GM19240 (cell line): ENCODE results near the gene ADSL.
A peak's percentile ranks its signal among the peaks of the same experiment; 100 is the strongest.
"Not testable (repeated sequence)": the region's sequence is repeated elsewhere in the genome, so short reads cannot be mapped to it uniquely, and the experiment has no call there.

Experiments used
- DNase-seq: peaks from one replicate; pipeline ENCODE4 v3.0.0; 2011; ENCODE audit warnings: low spot score; ENCODE audit not compliant: insufficient read length

ADSL gene

DNA sequence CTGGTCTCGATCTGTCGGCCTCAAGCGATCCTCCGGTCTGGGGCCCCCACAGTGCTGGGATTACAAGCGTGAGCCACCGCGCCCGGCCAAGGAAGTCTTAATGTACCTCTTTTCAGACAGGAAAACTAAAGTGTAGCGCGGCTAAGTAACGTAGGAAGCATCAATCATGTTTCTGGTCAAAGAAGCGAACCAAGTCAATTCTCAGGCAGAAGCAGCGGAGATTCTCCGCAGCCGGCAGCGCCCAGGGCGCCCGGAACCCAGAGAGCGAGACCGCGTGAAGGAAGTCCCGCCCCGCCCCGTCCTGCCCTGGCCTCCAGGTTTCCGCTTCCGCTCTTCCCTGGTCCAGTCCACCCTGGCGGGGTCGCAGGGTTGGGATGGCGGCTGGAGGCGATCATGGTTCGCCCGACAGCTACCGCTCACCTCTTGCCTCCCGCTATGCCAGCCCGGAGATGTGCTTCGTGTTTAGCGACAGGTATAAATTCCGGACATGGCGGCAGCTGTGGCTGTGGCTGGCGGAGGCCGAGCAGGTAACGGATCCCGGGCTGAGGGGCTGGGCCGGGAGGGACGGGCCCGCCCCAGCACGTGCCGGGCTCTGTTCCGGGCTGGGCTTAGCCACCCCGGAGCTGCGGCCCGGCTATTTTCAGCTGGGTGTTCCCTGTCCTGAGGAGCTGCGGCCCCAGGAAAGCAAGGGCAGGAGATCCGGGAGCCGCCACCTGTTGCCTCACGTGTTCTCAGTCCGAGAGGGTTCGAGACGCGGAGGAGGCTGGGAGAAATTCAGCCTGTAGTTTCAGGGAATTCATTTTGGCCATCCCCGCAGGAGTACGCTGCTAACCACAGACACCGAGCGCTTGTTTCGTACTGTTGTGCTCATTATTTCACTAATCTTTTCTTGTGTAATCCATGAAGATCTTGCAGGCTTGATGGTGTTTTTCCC is at the start of gene ADSL:
Gene ADSL (plus strand): TSS at position 316 of the 934 bp plus-strand sequence. CDS start 59 bp downstream, at position 375.
- peak; percentile 78 for DNase-seq

DNA sequence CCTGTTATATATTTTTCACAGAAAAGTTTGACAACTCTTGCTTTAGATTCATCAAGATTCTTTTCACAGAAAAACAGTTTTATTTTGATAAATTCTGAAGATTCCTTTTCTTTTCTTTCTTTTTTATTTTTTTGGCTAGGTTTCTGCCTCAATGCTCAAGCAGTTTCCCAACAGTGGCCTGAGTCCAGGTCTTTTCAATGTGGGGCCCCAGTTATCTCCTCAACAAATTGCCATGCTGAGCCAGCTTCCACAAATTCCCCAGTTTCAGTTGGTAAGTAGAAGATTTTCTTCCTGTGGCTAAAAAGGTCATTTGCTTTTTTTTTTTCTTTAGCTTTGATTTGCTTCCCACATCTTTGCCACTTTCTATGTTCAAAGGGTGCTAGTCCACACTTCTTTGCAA is 46.0 kb upstream of the ADSL start:
- no peak for DNase-seq

DNA sequence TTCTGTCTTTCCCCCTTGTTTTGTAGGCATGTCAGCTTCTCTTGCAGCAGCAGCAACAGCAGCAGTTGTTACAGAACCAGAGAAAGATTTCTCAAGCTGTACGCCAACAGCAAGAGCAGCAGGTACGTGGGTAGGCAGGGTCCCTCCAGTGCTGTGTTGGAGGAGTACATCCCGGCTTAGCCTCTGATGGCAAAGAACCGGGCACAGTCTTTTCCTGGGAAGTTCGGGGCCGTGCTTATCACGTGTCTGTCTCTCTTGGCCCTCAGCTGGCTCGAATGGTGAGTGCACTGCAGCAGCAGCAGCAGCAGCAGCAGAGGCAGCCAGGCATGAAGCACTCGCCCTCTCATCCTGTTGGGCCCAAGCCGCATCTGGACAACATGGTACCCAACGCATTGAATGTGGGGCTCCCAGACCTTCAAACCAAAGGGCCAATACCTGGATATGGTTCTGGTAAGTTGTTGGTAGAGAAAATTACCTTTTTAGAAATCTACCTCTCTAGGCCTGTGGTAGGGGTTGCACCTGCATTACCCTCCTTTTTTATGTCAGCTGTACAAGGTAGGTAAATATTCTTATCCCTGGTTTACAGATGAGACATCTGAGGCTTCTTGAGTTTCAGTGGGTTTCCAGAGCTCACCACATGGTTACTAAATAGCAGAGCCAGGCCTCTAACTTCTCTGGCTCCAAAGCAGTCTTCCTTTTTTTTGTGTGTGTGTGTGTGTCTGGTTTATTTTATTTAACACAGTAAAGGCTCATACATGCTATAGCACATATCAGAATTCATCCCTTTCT is 45.2 kb upstream of the ADSL start:
- DNase-seq = peak; percentile 44

DNA sequence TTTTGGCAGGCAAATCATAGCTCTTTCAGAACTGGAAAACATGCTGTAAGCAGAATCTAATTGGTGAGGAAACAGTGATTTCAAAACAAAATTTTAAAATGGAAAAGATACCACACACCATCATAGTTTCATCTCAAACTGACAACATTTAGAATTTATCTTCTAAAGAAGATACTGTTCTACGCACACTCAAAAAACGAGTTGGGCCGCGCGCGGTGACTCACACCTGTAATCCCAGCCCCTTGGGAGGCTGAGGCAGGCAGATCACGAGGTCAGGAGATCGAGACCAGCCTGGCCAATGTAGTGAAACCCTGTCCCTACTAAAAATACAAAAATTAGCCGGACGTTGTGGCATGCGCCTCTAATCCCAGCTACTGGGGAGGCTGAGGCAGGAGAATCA is 44.2 kb upstream of the ADSL start:
- DNase-seq = no peak

DNA sequence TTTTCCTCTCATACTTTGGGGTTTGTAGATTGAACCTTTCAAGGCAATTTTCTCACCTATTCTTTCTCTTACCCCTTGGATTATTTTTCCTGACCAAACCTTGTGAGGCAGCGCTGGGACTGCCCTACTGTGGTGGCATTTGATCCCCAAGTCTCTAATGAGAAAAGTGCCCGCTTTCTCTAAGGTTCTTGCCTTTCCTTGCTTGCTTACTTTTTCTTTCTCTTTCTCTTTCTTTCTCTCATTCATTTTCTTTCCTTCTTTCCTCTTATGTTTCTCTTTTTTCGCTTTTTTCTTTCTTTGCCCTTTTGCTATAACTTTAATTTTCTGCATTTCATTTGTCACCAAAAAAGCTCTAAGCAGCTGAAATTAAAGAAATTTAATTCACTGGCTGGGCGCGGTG is 40.7 kb upstream of the ADSL start:
- no peak for DNase-seq

DNA sequence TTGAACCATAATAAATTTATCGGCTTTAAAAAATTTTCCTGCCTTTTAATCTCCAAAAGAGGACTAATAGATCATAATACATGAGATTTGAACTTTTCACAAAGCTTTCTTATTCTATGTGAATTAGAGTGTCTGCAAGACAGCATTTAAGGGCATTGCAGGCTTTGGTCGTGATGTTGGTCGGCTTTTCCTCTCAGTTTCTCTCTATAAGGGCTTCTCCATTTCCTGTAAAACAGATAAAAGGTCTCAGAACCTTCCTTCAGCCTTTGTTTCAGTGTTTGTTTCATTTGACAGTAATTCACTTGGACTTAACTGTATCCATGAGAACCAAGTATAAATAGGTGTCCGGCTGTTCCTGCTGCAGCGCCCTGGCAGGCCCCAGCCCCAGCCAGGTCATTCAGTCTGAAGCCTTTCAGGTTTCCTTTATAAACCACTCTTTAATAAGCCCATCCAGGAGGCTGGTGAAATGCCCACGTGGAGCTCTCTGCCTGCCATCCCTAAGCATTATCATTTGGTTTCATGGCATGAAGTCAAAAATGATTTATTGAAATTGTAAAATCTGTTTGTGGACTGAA is 37.2 kb upstream of the ADSL start:
- no peak for DNase-seq

DNA sequence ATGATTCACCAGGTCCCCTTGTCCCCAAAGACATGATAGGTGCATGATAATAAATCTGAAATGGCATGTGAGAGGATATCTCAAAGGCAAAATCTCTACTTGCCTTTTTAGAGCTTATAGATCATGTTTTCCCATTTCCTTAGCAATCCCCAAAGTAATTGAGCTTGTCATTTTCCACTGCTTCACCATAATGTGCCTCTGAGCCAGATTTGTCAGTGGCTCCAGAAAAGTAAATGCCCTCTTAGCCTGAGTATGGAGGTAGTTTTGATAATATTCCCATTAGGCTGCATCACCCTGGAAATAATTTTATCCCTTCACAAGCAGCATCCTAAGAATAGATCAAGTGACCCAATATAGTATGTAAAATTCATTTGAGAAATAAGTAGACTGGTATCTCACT is 36.7 kb upstream of the ADSL start:
- no peak for DNase-seq

DNA sequence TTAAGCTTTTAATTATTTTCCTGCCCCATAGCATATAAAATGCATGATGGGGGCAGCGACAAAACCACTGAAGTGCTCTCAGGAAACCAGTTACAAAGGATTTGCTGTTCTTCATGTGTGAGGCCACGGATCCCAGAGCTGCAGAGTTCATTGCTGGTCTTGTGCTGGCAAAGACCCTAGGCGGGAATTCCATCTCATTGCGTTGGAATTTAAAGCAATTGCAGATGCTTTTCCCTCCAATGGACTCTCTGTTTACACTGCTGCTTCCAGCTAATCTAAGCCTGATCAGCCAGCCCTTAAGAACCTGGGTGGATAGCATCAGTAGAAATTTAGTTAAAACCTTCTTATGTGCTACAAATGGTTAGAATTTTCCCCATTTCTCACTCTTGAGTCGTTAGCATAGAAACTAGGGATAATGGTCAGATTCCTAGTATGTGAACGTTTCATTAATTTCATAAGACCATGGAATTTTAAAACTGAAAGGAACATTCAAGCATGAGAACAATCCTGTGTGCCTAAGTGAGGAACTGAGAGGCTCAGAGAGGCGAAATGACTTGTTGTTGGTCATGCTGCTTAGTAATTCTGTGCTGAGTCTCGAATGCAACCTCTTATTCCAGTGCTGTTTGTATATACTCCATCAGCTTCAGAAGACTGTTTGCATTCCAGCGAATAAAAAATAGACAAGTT is 36.1 kb upstream of the ADSL start:
- no peak for DNase-seq

DNA sequence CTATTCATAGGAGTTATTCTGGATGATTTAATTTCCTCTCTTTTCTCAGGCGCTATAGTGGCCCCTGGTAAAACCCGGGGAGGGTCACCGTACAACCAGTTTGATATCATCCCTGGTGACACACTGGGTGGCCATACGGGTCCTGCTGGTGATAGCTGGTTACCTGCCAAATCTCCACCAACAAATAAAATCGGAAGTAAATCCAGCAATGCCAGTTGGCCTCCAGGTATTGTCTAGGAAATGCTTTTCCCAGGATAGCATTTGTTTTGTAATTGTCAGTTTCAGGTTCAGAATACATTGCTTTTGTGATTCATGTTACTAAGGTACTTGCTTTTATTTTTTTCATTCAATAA is 35.6 kb upstream of the ADSL start:
- no peak for DNase-seq

DNA sequence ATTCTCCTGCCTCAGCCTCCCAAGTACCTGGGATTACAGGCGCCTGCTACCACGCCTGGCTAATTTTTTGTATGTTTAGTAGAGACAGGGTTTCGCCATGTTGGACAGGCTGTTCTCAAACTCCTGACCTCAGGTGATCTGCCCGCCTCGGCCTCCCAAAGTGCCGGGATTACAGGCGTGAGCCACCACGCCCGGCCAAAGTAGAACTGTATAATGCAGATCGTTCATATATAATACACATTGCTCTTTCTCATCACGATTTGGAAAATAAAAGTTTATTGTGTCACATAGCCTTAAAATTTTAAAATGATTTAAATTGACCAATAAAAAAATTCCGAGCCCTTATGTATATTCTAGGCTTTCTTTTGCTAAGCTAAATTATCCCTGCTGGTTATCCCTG is 34.7 kb upstream of the ADSL start:
- not testable (repeated sequence) for DNase-seq

DNA sequence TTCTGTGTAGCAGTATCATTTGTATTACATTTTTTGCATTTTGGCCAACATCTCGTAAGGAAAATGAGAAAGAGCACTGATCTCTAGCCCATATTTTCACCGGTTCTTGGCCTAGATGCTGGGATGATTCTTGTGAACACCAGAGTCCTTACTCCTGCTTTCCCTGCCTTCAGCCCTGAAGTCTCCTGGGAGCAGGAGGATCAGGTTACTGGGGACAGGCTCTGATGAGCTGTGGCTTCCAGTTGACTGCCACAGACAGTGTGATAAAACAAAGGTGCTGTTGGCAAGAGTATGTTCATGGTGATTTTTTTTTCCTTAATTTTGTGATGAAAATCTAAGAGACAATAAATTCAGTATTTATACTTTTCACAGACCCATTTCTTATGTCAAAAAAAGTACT is 34.2 kb upstream of the ADSL start:
- DNase-seq = no peak

DNA sequence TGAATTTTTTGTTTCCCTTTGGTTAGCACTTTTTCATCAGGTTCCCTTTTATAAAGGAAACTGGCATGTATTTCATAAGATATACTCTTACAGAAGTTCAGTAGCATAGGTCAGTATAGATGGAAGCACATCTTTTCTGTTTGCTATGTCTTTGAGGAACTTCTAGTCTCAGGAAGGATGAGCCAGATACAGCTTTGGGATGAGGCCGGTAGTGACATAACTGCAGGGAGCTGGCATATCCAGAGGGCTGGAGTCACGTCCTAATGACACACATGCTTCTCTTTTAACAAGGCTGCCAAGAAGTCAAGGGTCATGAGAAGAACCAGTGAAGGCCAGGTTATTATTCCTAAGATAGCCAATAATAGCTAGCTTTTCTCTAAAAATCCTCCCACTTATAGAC is 33.3 kb upstream of the ADSL start:
- no peak for DNase-seq

DNA sequence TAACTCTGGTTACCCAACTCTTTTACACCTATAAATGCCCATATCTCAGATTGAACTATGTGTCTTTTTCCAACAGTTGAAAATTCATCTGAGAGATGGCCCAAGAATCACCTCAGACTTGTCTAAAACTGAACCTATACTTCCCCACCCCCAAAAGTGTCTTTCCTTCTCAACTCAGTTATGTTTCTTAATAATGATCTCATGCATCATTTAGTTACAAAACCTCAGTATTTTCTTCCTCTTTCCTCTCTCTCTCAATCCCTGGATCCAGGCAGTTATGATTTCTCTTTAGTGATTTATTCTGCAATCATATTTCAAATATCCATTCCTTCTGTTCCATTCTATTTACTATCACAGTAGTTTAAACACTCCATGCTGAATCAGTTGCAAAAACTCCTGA is 32.3 kb upstream of the ADSL start:
- no peak for DNase-seq

DNA sequence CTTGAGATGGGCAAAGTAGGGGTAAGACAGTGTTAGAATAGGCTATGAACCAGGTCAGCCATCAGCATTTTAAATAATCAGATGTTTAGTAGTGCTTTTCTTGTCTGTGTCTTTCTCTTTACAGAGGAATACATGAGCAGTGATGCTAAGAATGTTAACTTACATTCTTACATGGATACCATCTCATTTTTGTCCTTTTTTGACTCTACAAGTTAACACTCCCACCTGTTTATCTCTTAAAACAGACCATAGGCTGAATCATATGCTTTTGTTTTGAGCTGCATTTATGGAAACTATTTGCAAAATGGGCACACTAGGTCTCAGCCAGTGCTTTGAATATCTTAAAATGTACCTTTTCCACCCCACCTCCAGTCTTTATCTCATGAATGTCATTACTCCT is 25.6 kb upstream of the ADSL start:
- no peak for DNase-seq

DNA sequence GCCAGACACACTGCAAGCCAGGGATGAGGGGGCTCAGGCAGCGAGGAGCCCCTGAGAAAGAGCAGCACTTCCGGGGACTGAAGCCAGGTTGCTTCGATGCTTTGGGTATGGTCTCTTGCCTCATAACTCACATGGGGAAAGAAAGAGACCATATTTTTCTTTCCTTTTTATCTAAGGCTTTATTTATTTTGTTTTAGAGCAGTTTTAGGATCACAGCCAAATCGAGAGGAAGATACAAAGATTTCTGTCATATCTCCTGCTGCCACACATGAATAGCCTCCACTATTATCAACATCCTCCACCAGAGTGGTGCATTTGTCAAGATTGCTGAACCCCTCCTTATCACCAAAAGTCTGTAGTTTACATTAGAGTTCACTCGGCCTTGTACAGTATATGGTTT is 24.3 kb upstream of the ADSL start:
- no peak for DNase-seq

DNA sequence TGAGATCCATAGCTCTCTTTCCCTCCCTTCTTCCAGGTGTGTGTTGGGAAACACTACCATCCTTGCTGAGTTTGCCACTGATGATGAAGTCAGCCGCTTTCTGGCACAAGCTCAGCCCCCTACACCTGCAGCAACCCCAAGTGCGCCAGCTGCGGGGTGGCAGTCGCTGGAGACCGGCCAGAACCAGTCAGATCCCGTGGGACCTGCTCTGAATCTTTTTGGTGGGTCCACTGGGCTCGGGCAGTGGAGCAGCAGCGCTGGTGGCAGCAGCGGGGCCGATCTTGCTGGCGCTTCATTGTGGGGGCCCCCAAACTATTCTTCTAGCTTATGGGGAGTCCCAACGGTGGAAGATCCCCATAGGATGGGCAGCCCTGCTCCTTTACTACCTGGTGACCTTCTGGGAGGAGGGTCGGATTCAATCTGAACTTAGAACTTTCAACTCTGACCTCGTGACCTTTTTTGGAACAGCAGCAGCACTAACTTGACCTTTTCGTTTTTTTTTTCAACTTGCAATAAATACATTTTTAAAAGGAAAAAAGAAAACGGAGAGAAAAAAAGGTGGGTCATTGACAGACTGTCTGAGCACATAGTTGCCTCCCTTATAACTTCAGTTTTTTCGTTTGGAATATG is 23.4 kb upstream of the ADSL start:
- no peak for DNase-seq

DNA sequence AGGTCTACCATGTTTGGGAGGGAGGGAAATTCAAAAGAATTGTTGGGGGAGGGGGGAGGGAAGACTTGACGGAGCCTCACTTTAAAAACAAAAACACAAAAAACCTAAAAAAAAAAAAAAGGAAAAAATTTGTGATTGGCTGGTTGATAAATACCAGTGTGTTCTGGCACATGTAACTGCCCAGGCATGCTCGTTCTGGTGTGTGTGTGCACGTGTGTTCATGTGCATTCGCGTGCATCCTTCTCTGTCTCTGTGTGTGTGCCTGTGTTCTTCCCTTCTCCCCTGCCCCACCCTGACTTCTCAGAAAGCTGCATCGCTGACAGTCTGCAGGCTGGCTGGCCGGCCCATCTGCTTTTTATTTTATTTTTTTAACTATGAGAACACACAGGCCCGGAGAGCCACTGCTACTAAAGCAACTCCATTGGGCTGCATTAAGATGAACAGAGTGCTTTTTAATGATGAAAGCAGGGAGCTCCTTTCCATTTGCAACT is 22.6 kb upstream of the ADSL start:
- DNase-seq = no peak

DNA sequence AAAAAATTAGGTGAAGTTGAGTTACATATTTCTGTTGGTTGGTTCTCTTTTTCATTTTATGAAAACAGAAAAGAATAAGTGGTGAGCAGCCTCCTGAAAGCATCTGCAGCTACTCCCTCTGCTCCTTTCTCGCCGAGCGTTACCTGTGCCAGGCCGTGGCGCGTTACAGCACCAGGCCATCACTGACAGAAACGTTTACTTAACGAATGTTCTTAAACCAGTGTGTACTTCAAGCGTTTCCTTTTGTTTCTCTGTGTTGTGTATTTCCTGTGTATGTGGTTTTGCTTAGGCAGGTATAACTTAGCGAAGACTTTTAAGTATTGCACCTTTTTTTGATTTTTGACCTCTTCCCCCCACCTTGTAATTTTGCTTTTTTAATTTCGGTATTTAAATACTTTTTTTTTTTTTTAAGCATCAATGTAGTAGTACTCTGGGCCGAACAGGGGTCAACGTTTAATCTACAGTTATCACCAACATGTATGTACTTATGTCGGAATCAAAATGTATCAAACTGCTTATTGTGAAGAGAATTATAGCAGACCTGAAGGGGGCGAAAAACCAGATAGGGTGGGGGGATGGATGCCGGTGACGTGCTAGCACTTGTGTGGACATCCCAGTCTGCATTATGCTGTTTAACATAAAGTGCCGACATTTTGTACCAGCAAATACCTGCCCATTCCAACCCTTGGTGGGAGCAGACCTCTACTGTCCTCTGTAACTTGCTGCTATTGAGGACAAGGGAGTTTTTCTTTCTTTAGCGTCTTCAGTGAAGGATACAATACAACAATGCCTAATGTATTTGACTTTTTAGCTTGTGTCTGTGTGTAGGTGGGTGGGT is 21.6 kb upstream of the ADSL start:
- no peak for DNase-seq

DNA sequence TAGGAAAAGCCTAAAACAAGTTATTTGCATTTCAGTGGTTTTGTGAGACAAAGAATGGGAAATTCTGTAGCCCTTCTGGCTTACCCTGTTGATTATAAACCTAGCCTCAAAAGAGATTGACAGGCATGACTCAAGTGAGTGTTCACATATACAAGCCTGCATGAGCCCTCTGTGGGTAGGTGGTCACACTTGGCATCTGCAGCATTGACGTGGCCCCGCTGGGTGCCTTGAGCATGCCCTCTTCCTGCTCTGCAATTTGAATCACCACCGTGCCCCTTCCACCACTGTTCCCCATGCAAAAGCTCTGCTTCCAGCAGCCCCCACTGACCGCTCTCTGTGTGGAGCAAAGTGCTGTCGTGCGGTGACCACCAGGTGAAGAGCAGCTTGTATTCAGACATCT is 21.0 kb upstream of the ADSL start:
- no peak for DNase-seq
